AG04449 (cell line): ENCODE data around the gene TPCN1.

ENCODE experiments used
- CTCF ChIA-PET: fragments of 350-600 bp; formaldehyde crosslinking; extraction: SDS; loops from one replicate; lab custom pipeline; 2021; ENCODE audit warnings: antibody characterized with exemption; lab: Yijun Ruan, JAX
- POLR2A ChIA-PET: fragments of 400-600, 350-600 bp; formaldehyde crosslinking; extraction: SDS; loops from one replicate; lab custom pipeline; 2020; ENCODE audit warnings: antibody characterized with exemption, inconsistent platforms; lab: Yijun Ruan, JAX
- DNase-seq: peaks from one replicate; pipeline ENCODE4 v3.0.0-alpha.2; 2010; ENCODE audit warnings: low read depth, low spot score
- H3K4me3 ChIP-seq: 2 replicates; pipeline ENCODE4 v1.5.1; 2011; ENCODE audit warnings: low read depth, mild to moderate bottlenecking, control low read depth, low read length
- TF ChIP-seq, protein P1 (sequence below): IDR thresholded peaks from one replicate; pipeline ENCODE4 v1.5.1; 2011; ENCODE audit warnings: mild to moderate bottlenecking, moderate library complexity, low read length, control low read depth, inconsistent platforms; ENCODE audit not compliant: insufficient read depth; ENCODE audit errors: missing control alignments

The TPCN1 gene

DNA sequence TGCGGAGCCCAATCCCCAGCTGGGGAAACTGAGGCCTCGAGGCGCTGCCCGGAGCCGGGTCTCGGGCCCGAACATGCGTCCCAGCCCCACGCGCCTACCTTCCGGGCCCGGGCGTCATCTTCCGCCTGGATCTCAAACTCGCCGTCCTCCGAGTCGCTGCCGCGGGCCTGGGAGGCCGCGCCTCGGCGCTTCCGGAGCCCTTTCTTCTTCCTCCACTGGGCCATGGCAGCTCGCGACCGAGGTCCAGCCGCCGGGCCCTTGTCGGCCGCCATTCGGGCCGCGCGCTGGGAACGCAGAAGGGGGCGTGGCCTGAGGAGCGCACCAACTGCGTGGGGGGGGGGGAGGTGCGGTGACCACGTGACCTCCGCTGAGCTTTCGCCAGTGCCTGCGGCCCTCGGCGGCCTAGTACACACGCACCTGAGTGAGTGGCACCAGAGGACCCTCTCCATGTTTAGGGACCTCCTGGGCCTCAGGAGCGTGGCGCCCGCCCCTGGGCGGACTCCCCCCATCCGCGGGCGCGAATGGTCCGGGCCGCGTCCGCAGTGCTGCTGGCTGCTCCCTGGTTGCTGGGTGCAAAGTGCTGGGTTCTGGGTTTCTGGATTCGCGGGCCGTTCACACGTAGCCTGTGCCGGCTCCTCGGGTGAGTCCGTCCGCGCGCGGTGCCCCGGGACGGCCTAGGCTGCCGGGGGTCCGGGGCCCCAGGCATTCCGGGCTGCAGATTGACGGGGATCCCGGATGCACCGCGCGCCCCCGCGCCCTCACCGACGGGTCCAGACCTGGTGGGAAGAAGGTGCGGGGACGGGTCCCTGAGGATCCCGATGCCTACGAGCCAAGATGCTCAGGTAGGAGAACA, 35.9 kb upstream of the TPCN1 start, which contains the start of the genes DDX54 and RITA1:
DDX54 (minus strand) TSS at position 299 of the 853 bp plus-strand sequence; CDS start at position 272, 27 bp downstream.
RITA1 (plus strand) TSS at position 542 of the 853 bp plus-strand sequence. CDS start 1,026 bp downstream, outside the sequence.
- ChIA-PET CTCF (interaction anchor here (1.6 to 5.0 kb wide), 3 partner anchors 11 to 140 kb away, joined by 3 to 39 read pairs (median 27); no protein-coding TSS in a partner anchor), POLR2A (interaction anchor here (0.5 to 1.7 kb wide), 7 partner anchors 9 to 178 kb away, joined by 3 to 9 read pairs (median 4); no protein-coding TSS in a partner anchor)
- TF ChIP-seq, protein P1, sequence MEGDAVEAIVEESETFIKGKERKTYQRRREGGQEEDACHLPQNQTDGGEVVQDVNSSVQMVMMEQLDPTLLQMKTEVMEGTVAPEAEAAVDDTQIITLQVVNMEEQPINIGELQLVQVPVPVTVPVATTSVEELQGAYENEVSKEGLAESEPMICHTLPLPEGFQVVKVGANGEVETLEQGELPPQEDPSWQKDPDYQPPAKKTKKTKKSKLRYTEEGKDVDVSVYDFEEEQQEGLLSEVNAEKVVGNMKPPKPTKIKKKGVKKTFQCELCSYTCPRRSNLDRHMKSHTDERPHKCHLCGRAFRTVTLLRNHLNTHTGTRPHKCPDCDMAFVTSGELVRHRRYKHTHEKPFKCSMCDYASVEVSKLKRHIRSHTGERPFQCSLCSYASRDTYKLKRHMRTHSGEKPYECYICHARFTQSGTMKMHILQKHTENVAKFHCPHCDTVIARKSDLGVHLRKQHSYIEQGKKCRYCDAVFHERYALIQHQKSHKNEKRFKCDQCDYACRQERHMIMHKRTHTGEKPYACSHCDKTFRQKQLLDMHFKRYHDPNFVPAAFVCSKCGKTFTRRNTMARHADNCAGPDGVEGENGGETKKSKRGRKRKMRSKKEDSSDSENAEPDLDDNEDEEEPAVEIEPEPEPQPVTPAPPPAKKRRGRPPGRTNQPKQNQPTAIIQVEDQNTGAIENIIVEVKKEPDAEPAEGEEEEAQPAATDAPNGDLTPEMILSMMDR: no peak
- DNase-seq: no peak
- peak within 1 kb of the TSS; percentile 87 for H3K4me3 ChIP-seq

DNA sequence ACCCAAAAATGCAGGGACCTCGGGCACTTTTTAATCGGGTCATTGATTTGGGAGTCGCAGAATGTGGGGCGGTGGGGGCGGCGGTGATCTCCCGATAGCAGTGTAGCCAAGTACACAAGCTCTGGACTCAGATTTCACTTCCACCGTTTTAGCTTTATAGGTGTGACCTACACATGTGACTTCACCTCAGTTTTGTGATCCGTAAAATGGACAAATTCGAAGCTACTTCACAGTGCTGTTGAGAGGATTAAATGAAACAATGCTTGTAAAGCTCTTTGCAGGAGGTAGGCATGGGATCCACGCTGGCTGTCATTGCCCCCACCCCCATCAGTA, 35.3 kb upstream of the TPCN1 start:
- POLR2A ChIA-PET: interaction anchor here (0.7 to 1.7 kb wide), 2 partner anchors 9 to 85 kb away, joined by 3 to 9 read pairs; no protein-coding TSS in a partner anchor
- H3K4me3 ChIP-seq: peak overlapping the region; percentile 87
- TF ChIP-seq, protein P1: no peak
- CTCF ChIA-PET: interaction anchor here (0.5 to 5.0 kb wide), 3 partner anchors 10 to 42 kb away, joined by 3 to 39 read pairs (median 27); no protein-coding TSS in a partner anchor
- DNase-seq: no peak

DNA sequence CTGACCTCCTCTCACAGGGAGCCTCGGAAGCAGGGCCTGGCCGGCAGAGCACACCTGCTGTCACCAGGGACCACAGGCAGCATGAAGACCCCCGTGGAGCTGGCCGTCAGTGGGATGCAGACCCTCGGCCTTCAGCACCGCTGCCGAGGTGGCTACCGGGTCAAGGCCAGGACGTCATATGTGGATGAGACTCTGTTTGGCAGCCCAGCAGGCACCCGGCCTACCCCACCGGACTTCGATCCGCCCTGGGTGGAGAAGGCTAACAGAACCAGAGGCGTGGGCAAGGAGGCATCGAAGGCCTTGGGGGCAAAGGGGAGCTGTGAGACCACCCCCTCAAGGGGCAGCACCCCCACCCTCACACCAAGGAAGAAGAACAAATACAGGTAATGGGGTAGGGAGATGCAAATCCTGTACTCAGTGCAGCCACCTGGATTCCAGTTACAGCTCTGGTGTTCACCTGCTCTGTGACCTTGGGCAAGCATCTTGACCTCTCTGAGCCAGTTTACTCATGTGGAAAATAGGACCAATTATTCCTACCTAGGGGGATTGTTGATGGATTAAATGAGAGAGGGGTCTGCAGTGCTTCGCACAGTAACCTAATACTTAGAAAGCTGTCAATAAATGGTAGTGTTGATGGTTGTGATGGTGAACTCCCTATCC, 34.5 kb upstream of the TPCN1 start:
- TF ChIP-seq, protein P1: no peak
- CTCF ChIA-PET: interaction anchor here (0.9 to 5.0 kb wide), 4 partner anchors 9 to 238 kb away, joined by 3 to 39 read pairs (median 16); no protein-coding TSS in a partner anchor
- peak overlapping the region; percentile 87 for H3K4me3 ChIP-seq
- POLR2A ChIA-PET: no interaction called here
- DNase-seq: no peak

DNA sequence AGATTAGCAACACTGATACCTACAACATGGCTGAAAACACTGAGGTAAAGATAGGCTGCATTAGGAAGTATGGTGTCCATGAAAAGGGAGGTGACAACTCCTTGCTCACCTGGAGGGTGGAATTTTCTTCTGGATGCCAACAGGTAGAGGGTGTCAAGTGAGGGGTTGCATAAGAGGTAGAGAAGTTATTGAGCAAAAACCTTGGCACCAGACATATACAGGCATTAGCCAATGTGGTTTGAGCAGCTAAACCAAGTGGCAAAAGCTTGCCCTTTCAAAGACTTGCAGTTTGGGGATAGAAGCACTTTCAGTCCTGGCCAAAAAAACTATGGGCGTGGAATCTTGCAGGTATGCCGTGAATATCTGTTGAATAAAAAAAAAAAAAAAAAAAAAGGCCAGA, 31.9 kb upstream of the TPCN1 start:
- POLR2A ChIA-PET: no interaction called here
- DNase-seq: no peak
- CTCF ChIA-PET: interaction anchor here (0.7 kb wide), 2 partner anchors 17 to 118 kb away, joined by 3 to 4 read pairs; no protein-coding TSS in a partner anchor
- TF ChIP-seq, protein P1: no peak
- H3K4me3 ChIP-seq: no peak overlapping the region

DNA sequence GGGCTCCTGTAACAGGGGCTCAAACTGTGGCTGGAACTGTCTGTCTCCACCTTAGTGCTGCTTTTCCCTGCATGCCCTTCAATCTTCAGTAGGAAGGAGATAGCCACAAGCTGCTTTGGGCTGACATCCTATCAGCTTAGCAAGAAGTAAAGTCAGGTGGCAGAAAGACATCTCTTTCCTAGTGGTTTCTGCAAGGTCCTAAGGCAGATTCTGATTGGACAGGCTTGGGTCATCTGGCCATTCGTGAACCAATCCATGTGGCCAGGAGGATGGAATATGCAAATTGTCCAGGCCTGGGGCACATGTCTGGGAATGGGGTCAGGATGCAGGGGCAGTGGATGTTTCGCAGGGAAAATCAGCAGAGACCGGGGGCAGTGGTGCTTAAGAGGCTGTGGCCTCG, 30.5 kb upstream of the TPCN1 start:
- CTCF ChIA-PET: no interaction called here
- DNase-seq: no peak
- POLR2A ChIA-PET: no interaction called here
- H3K4me3 ChIP-seq: no peak overlapping the region
- TF ChIP-seq, protein P1: no peak
